ENCODE results near the gene RAB35.
"Not testable (repeated sequence)": the region's sequence is repeated elsewhere in the genome, so short reads cannot be mapped to it uniquely, and the experiment has no call there.

RAB35 gene

DNA sequence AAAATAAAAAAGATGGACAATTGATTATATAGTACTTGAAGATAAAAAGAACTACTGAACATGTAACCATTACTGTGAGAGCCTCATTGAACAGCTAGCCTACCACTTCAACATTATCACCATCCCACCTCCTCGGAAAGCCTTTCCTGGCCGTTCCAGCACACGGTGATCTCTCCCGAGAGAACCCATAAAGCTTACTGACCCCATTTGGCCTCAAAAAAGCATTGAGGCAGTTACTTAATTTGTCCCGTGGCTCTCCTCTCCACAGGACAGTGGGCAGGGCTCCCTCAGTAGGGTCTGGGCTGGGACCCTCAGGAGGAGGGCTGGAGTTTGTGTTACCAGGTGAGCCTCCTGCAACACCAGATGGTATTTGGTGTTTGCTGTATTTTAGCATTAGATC lies 55.8 kb downstream of the RAB35 start:
- no peak for DNase-seq (ENCODE audit: low spot score)

DNA sequence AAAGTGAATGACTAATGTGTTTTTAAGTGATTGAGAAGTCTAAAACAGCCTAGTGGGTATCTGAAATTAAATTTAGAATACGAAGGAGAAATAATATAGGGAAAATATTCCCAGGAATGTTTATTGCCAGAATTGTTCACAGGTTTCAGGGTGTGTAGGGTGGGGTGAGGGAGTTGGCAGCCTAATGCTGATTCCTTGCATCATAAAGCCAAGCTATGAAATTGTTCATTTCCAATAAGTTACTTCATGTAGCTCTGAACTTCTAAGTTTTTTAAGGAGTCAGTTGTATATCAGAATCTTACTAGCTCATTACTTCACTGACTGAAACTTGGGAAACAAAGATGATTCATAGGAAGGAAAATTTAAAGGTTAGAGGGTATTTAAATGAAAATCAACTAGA lies 56.4 kb downstream of the RAB35 start:
- no peak for DNase-seq (ENCODE audit: low spot score)

DNA sequence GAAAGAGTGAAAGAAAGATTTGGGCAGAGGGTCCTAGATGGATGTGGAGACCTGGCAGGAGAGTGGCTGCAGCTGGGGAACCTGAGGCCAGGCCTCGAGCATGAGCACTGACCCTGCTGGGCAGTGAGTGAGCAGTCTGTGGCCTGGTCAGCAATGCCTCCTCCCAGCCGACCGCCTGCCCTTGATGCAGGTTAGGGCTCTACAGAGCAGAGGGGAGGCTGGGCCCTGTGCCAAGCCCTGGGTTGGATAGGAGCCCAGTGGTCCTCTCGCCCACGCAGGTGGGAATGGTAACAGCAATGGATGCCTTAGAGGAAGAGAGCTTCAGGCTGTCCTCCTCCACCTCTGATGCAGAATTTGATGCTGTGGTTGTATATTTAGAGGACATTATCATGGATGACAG lies 59.8 kb downstream of the RAB35 start:
- DNase-seq (ENCODE audit: low spot score) = no peak

DNA sequence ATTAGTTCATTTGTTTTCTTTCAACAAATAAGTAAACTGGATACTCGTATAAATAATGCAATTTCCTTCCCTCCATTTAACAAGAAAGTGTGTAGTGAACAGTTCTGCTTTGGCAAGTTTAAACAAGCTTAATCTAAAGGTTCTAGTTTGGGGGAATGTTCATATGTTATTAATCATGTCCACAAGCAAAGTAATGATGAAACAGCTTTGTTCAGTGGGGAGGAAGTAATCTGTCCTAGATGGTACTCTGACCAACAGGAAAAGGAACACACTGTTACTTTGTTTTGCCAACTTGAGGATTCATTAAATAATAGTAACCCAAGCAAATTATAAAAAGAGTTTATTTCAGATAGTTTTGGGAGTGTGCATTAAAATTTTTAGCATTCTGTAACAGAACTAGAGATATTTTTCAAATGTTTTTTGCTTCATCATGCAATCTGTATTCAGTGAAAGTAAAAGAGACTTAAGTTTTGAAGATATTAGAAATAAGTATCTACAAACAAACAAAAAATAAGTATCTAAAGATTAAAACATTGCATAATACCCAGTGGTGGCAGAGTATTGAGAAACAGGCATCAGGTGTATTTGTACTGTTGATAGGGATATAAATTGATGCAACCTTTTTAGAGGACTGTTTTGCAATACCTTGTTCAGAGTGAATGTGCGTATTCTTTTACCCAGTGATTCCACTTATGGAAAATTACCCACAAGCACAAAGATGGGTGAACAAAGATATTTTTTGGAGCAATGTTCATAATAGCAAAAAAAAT lies 61.1 kb downstream of the RAB35 start:
- DNase-seq (ENCODE audit: low spot score) = no peak

DNA sequence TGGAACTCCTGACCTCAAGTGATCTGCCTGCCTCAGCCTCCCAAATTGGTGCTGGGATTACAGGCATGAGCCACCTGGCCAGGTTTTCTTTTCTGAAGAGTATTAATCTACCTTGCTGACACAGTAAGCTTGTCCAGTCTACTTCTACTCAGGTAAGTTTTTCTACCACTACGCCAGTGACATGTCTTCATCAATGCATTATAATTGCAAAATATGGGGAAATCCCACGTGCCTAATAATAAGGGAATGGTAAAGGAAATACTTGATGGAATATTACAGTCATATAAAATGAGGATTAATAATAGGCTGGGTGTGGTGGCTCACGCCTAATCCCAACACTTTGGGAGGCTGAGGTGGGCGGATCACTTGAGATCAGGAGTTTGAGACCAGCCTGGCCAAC lies 62.3 kb downstream of the RAB35 start:
- DNase-seq (ENCODE audit: low spot score) = no peak

DNA sequence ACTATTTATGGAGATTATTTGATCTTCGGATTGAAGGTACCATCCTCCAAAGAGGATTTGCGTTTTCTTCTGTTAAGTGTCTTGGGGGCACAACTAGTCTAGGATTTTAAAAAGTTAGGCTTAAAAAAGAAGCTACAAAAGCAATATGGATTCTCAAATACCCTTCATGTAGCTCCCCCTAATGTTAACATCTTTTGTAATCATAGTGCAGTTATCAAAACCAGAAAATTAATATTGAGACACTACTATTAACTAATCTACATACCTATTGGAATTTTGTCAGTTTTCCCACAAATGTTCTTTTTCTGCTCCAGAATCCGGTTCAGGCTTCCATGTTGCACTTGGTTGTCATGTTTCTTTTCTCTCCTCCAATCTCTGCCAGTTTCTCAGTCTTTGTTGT lies 65.0 kb downstream of the RAB35 start:
- DNase-seq (ENCODE audit: low spot score) = no peak

DNA sequence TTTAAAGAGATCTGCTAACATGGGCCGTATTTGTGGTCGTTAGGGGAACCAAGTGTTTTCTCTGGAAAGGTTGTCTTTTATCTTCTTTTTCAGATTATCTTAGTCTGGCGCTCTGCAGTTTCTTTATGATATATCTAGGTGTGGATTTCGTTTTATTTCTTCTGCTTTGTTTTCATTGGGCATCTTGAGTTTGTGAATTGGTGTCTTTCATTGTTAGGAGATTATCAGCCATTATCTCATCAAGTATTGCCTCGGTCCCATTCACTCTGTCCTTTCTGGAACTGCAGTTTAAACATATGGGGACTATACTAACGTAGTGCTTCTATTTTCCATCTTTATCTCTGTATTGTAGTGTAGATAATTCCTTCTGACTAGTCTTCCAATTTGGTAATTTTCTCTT lies 67.1 kb downstream of the RAB35 start:
- no peak for DNase-seq (ENCODE audit: low spot score)

DNA sequence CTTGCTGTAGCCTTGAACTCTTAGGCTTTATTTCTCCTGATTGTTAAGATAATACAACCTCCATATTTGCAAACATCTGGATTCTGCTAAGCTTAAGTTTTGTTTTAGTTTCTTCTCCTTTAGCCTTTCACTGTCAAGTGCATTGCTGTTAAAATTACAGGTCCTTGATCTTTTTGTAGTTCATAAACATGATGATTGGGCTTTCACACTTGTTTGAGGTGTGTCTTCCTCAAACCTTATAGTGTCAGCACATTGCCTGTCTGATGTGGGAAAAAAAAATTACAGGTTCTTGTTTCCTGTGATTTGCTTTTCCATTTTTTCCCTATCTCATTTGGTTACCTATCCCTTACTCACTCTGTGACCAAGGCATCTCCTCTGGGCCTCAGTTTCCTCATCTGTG lies 68.3 kb downstream of the RAB35 start:
- no peak for DNase-seq (ENCODE audit: low spot score)

DNA sequence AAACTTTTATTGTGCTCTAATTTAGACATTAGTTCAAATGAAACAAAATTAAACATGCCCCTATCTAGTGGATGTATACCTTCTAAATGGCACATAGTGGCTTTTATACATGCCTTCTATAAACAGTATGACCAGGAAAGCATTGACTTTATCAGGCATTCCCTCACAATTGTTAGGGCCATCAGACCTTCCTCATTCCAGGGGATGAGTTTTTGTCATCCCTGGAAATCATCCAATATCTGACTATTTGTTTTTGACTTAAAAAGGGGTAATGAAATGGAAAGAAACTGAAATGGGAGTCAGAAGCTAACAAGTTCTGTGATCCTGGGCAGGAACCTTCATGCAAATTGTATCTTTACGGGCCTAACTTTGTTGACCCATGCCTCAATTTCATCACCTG lies 69.5 kb downstream of the RAB35 start:
- DNase-seq (ENCODE audit: low spot score) = no peak

DNA sequence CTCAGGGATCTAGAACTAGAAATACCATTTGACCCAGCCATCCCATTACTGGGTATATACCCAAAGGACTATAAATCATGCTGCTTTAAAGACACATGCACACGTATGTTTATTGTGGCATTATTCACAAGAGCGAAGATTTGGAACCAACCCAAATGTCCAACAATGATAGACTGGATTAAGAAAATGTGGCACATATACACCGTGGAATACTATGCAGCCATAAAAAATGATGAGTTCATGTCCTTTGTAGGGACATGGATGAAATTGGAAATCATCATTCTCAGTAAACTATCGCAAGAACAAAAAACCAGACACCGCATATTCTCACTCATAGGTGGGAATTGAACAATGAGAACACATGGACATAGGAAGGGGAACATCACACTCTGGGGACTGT lies 71.2 kb downstream of the RAB35 start:
- DNase-seq (ENCODE audit: low spot score) = not testable (repeated sequence)

All from cerebellar cortex (tissue), 1 donor.